ENCODE measurements around the gene CASP3.

Gene CASP3

DNA sequence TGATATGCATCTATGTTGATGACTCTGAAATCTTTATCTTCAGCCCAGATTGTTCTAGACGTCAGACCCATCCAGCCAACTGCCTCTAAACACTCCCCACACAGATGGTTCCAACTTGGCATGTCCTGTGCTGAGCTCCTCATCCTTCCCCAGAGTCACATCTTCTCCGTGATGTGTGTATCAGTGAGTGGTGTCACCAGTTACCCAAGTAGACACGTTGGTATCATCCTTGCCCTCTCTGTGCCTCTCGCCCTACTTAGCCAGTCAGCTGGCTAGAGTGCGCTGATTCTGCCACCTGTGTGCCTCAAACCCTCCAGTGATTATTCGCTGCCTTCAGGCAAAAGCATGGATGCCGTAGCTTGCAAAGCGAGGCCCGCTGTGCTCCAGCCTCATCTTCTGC lies 18.8 kb upstream of the CASP3 start:
- Histone ChIP-seq H3K4me1 (ENCODE audit: control insufficient read depth, low read length) (peaks cover 8% of the 10 kb centered on the region), H3F3A (ENCODE audit: control insufficient read depth, insufficient read depth) (no peaks in the 10 kb centered on the region), H3K27me3 (ENCODE audit: control insufficient read depth, low read length) (no peaks in the 10 kb centered on the region), H3K9me3 (ENCODE audit: control insufficient read depth, insufficient read depth, low read length) (no peaks in the 10 kb centered on the region), H4K20me1 (ENCODE audit: control insufficient read depth, insufficient read depth, low read depth, low read length) (no peaks in the 10 kb centered on the region), H3K79me2 (ENCODE audit: control insufficient read depth, low read length) (no peaks in the 10 kb centered on the region), H3K9me2 (replicated peaks; ENCODE audit: control insufficient read depth, low read length) (no peaks in the 10 kb centered on the region), H3K4me3 (ENCODE audit: low read length) (no peak overlapping the region), H3K4me2 (ENCODE audit: low read length) (no peak overlapping the region; the same call in 1 of the 2 replicates), H3K27ac (ENCODE audit: low read depth, low read length) (no peak overlapping the region), H3K36me3 (ENCODE audit: control insufficient read depth, low read length) (peaks cover 41% of the 10 kb centered on the region)
- no peak for TF ChIP-seq EZH2phosphoT487 (IDR thresholded peaks at IDR 0.05; ENCODE audit: borderline replicate concordance, low read length)
- TF ChIP-seq, protein P1, sequence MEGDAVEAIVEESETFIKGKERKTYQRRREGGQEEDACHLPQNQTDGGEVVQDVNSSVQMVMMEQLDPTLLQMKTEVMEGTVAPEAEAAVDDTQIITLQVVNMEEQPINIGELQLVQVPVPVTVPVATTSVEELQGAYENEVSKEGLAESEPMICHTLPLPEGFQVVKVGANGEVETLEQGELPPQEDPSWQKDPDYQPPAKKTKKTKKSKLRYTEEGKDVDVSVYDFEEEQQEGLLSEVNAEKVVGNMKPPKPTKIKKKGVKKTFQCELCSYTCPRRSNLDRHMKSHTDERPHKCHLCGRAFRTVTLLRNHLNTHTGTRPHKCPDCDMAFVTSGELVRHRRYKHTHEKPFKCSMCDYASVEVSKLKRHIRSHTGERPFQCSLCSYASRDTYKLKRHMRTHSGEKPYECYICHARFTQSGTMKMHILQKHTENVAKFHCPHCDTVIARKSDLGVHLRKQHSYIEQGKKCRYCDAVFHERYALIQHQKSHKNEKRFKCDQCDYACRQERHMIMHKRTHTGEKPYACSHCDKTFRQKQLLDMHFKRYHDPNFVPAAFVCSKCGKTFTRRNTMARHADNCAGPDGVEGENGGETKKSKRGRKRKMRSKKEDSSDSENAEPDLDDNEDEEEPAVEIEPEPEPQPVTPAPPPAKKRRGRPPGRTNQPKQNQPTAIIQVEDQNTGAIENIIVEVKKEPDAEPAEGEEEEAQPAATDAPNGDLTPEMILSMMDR (IDR thresholded peaks at IDR 0.05; ENCODE audit: low read depth, low read length, poor library complexity, severe bottlenecking): no peak

DNA sequence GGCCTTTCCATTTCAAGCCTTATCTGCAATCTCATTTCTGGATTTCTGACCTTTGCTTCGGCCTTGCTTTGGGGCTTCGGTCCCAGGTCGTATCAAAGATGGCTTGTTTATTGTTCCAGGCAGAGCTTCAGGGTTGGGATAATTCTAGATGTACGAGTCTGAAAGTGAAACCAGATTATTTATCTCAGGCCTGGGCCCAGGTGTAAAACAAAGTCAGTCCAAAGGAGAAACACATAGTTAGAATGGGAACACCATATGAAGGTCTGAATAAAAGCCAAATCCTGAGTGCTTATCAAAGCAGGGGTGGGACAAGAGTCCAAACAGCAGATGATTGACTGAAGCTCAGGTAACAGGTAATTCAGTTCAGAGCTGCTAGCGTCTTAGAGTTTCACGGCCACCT lies 17.4 kb upstream of the CASP3 start:
- H3K4me1 ChIP-seq (ENCODE audit: control insufficient read depth, low read length): peaks cover 16% of the 10 kb centered on the region
- H3K9me2 ChIP-seq (replicated peaks; ENCODE audit: control insufficient read depth, low read length): no peaks in the 10 kb centered on the region
- TF ChIP-seq, protein P1 (IDR thresholded peaks at IDR 0.05; ENCODE audit: low read depth, low read length, poor library complexity, severe bottlenecking): no peak
- no peak for TF ChIP-seq EZH2phosphoT487 (IDR thresholded peaks at IDR 0.05; ENCODE audit: borderline replicate concordance, low read length)
- no peaks in the 10 kb centered on the region for H4K20me1 ChIP-seq (ENCODE audit: control insufficient read depth, insufficient read depth, low read depth, low read length)
- peaks cover 39% of the 10 kb centered on the region for H3K36me3 ChIP-seq (ENCODE audit: control insufficient read depth, low read length)
- no peaks in the 10 kb centered on the region for H3K9me3 ChIP-seq (ENCODE audit: control insufficient read depth, insufficient read depth, low read length)
- H3F3A ChIP-seq (ENCODE audit: control insufficient read depth, insufficient read depth): peaks cover 6% of the 10 kb centered on the region; the same call in 1 of the 2 replicates
- no peak overlapping the region for H3K4me2 ChIP-seq (ENCODE audit: low read length)
- H3K79me2 ChIP-seq (ENCODE audit: control insufficient read depth, low read length): no peaks in the 10 kb centered on the region
- no peaks in the 10 kb centered on the region for H3K27me3 ChIP-seq (ENCODE audit: control insufficient read depth, low read length)
- no peak overlapping the region for H3K27ac ChIP-seq (ENCODE audit: low read depth, low read length)
- no peak overlapping the region for H3K4me3 ChIP-seq (ENCODE audit: low read length)

DNA sequence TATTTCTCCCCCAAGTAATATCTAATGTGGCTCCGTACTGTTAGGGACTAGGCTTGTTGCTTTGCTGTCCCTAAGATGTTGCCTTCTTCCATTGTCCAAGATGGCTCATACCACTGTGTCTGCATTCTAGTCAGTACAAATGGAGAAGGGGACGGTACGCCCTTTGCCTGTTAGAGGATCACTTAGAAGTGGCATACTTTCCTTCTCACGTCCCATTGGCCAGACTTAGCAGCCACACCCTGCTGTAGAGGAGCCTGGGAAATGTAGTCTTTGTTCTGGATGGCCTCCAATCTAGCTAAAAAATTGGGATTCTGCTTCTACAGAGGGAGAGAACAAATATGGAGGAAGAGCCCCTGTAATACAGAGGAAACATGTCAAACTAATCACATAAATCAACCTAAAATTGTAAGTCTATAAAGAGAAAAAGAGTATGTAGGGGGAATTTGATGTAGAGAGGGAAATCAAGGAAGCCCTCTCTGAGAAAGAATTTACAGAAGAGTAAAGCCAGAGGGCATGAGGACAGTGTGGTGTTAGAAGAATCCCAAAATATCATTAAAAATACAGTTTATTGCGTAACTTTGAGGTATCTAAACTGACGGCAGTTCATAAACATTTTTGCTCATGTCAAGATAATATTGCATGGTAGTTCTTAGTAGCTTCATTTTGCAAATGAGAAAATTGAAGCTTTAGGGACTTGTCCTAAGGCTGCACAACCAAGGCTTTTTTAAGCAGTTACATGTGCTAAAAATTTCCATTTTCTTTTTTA lies 15.4 kb upstream of the CASP3 start:
- Histone ChIP-seq H3K9me3 (ENCODE audit: control insufficient read depth, insufficient read depth, low read length) (no peaks in the 10 kb centered on the region), H3K4me3 (ENCODE audit: low read length) (no peak overlapping the region), H3K36me3 (ENCODE audit: control insufficient read depth, low read length) (peaks cover 45% of the 10 kb centered on the region), H3K27me3 (ENCODE audit: control insufficient read depth, low read length) (no peaks in the 10 kb centered on the region), H3K27ac (ENCODE audit: low read depth, low read length) (no peak overlapping the region), H3K79me2 (ENCODE audit: control insufficient read depth, low read length) (no peaks in the 10 kb centered on the region), H3K4me2 (ENCODE audit: low read length) (no peak overlapping the region), H4K20me1 (ENCODE audit: control insufficient read depth, insufficient read depth, low read depth, low read length) (no peaks in the 10 kb centered on the region), H3K4me1 (ENCODE audit: control insufficient read depth, low read length) (peaks cover 16% of the 10 kb centered on the region), H3F3A (ENCODE audit: control insufficient read depth, insufficient read depth) (peaks cover 9% of the 10 kb centered on the region; the same call in 1 of the 2 replicates), H3K9me2 (replicated peaks; ENCODE audit: control insufficient read depth, low read length) (no peaks in the 10 kb centered on the region)
- TF ChIP-seq, protein P1 (IDR thresholded peaks at IDR 0.05; ENCODE audit: low read depth, low read length, poor library complexity, severe bottlenecking): no peak
- no peak for TF ChIP-seq EZH2phosphoT487 (IDR thresholded peaks at IDR 0.05; ENCODE audit: borderline replicate concordance, low read length)
